HG02840 (cell line): ENCODE data around the gene SYT1.

Experiments used
- ATAC-seq: cut with Tn5 transposase; IDR thresholded peaks from one replicate; pipeline ENCODE4 v1.9.1; 2021; ENCODE audit warnings: mild to moderate bottlenecking, moderate library complexity, moderate number of reproducible peaks; ENCODE audit not compliant: unreplicated experiment, low FRiP score

The SYT1 gene

DNA sequence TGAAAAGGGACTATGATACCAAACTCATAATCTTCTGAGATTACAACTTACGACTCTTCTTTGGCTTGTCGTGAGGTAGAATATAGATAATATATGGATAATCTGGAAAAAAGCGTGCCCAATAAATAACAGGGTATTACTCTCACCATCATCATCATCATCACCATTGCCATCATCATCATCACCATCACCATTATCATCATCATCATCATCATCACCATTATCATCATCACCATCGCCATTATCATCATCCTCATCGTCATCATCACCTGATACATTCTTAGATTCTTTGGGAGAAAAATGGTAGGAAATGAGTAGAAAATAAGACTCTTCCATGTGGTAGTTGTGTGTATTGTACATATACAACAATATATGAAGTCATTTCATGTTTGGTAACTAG lies 259.8 kb downstream of the SYT1 start:
- no peak for ATAC-seq

DNA sequence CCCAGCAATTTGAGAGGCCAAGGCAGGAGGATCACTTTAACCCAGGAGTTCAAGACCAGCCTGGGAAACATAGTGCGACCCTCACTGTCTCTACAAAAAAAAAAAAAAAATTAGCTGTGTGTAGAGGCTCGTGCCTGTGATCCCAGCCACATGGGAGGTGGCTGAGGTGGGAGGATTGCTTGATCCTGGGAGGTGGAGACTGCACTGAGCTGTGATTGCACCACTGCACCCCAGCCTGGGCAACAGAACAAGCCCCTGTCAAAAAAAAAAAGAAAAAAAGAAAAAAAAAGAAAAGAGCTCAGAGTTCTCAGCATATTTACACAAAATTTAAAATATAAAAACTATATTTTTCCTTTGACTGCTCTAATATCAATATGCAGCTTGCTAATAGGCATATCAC lies 260.8 kb downstream of the SYT1 start:
- ATAC-seq = no peak

DNA sequence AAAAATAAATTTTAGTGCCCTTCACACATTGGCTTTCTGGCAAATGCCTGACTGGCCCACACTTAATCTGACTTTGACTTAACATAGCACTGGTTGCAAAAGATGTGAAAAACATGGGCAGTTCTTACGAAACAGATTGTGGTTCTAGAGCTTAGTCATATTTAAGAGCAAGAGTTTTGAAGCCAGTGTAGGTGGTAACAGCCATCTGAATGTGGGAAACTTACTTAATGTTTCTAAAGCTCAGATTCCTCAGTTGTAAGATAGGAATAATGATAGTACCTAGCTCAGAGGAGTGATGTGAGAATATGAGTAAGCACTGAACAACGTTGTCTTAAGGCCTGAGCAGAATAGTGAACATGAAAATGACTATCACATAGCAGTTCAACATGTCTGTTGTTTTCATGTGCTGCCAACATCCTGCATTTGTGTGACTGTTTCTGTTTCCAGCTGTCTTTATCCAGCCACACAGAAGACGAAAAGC lies 262.7 kb downstream of the SYT1 start:
- ATAC-seq = peak; percentile 96

DNA sequence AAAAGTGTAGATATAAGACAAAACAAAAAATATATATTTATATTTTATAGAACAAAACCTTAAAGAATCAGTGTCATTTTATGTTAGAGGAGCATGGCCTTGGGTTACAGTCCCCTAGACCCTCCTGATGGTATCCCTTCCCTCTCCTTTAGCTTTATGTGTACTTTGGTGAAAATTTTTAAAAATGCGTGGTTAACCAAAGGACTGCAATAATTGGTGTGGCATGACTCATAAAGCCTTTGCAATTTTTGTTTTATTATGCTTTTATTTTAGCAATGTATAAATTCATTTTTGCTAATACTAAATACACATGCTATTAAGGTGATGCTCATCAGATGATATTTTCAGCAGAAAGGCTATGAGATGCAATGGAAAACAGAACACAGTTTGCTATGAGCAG lies 264.4 kb downstream of the SYT1 start:
- ATAC-seq = no peak

DNA sequence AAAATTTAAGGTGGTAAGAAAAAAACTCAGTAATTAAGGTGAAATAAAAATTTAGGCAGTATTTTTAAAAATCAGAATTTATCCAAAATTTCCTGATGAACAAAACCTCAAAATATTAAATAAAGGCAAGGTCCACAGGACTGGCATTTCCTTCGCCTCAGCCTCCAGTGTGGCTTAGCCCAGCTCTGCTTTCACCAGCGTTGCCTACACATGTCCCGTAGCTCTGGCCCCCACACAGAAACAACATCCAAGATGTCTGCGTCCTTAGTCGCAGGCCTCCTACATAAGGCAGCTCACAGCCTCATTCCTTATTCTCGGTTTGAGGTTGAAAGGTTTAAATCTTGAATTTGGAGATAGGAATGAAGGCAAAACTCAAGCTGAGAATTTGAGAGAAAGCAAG lies 274.3 kb downstream of the SYT1 start:
- ATAC-seq = no peak

DNA sequence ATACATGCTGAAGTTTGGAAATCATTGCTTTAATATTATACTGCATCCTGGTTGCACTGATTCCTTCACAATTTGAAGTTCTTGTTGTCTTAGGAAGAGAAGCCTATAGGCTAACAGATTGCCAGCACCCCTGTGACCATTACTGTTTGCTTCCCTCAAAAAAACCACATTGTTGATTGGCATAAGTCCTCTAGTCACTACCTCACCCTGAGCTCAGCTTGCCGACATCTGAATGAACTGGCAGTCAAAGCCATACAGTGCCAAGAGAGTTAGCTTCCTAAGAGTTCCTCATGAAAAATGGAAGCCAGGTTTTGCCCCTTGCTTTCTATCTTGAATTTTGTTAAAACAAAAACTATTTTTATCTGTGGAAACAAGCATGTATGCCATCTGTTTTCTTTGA lies 276.1 kb downstream of the SYT1 start:
- ATAC-seq = no peak

DNA sequence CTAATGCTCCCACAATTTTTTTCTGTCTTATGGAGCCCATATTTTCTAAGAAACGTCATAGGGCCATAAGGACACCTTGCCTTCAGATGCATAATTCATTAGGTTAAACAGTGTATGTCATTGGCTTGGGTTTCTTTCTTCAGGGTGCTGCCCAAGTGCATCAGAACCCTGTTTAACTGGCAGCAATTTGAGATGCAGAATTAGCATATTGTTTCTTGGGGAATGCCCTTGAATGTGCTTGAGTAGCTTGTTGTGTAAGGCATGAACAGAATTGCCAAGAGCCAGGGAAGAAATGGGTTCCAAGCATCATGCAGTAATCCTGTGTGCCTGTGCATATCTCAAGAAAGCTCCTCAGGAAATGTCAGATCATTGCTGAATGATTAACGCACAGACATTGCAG lies 277.2 kb downstream of the SYT1 start:
- ATAC-seq = no peak

DNA sequence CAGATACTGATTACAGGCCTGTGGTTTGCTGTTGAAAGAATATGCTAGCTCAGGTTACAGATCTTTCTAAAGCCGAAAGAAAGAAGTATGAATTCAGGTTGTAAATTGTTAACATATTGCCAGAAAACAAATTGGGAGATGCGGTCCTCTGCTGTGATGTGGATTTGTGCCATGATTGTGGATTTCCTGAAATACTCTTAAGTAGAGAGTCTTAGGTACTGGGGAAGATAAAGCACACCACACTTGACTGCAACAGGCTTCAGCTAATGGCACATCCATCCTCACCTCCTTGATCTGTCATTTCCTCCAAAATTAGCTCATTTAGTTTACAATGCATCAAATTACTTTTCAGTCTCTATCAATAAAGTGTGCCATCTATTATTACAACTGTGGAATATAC lies 279.2 kb downstream of the SYT1 start:
- ATAC-seq = no peak

DNA sequence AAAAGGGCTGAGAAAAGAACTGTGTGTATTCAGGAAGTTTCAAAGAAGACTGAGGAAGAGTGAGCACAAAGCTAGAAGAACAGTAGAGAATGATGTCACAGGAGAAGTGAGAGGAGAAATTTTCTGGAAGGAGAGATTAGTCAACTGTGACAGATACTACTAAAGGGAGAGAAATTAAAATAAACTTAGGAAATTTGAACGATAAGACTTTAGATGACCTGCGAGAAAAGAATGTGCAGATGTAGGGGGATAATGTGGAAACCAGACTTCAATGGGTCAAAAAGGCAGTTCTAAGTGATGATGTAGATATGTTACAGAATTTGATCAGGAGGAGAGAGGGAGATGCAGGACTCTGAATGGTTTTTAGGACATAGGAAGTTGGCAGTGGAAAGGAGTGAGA lies 287.4 kb downstream of the SYT1 start:
- ATAC-seq = no peak

DNA sequence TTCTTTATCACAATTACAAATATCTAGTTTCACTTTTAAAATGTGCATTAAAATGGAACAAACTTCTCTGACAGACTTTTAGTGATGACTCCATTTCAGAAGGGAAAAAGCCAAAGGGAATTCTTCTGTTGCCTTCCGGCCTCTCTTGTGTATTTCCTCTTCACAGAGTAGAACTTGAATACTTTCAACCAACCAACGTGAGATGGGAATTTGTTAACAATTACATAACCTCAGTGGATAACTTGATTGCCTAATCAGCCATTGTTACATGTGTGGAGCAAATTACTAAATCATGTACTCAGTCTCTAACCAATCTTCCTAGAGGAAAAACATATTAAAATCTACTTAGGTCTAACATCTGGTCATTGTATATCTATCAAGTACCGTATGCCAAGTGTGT lies 291.1 kb downstream of the SYT1 start:
- no peak for ATAC-seq

DNA sequence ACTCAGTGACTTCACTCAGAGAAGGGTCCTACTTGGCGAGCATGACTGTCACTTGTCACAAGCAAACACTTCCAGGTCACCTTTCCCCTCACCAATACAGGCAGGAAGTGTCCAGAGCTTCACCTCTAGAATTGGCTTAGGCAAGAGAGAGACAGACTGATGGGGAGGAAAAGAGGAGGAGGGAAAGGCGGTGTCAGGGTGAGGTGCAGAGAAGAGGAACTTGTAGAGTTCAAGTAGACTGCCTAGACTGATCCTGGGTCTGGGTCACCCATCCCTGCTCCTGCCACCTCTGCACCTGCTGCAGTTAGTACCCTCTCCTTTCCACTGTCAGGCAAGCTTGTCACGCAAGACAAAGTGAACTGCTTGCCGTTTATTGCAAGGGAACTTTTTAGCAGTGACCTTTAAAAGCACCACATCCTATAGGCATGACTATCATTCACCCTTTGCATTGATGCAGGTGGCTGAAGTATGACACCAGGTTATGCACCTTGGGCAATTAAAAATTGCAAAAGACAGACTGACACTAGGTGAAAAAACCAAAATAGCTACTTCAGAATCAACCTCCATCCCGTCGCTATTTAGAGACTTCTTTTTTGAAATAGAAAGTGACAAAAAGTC lies 292.4 kb downstream of the SYT1 start:
- no peak for ATAC-seq

DNA sequence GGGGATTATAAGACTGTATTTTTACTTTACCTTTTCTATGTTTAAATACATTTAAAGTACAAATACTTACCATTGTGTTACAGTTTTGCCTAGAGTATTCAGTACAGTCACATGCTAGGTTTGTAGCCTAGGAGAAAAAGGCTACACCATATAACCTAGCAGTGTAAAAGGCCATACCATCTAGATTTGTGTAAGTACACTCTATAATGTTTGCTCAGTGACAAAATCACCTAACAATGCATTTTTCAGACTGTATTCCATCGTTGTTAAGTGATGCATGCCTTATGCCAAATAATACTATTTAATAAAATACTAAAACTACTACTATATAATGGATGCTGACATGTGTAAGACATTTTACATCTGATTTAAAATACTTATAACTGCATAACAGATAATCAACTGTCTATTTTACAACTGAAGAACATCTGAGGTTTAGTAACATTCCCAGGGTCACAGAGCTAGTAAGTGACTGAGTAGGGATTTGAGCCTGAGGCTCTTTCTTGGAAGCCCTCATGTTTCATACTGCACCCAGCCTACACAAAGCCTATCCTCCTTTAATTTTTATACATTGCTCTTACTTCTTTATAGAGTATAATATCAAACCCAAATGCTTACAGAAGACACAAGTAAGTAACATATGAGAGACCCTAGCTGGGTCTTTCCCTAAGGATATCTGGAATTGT lies 296.8 kb downstream of the SYT1 start:
- ATAC-seq = no peak

DNA sequence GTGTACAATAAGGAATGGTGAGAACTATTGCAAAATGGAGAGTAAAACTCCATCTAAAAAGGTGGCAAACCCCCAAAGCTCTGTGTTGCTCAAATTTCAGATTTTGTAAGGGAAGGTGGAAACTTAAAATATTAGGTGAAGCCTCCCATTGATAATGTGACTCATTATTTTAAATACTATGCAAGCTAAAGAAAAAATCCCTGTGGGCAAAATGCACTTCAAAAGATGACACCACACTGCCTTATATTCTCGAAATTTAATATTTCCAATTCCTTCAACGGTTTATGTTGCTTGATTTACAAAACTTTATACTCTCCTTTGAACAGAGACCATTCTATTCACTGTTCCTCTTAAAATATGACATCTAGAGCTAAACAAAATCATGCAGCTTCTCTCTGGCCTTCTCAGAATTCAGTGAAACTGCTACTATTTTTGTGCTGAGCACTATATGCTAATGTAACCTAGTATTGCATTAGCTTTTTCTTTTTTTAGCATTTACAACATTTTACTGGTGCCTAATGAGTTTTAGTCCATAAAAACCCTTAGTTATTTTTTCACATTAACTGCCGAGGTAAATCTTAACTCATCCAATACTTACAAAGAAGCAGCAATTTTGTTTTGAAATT lies 297.7 kb downstream of the SYT1 start:
- no peak for ATAC-seq

DNA sequence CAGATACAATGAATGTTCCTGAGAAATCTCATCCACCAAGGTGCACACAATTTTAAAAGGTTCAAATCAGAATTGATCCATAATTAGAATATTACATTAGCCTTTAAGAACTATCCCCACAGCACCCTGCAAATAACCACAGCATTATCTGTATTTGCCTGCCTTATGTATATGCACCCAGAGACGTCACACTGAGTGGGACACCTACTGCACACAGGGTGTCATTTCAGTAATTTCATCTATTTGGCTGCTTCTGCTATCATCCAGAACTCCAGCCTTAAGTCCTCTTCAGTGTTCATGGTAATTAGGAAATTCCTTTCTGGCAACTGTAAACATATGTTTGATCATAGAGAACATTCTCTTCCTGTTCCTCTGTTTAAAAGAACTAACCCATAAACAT lies 298.4 kb downstream of the SYT1 start:
- ATAC-seq = no peak

DNA sequence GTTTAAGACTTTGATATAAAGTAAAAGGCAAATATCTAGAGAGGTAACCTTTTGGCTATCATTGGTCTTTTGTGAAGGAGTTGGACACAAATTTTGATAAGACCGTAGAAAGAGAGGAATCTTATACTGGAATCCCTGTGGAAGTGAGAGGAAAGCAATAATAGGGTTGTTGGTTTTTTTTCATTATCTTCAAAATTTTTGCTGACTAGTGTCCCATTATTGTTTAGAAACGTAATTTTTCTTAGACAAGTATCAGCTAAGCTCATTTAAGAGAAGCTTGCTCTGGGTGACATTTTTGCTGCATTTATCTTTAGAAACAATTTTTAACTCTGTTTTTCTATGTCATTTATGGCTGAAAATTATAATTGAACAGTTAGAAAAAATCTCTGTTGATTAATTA lies 300.3 kb downstream of the SYT1 start:
- no peak for ATAC-seq

DNA sequence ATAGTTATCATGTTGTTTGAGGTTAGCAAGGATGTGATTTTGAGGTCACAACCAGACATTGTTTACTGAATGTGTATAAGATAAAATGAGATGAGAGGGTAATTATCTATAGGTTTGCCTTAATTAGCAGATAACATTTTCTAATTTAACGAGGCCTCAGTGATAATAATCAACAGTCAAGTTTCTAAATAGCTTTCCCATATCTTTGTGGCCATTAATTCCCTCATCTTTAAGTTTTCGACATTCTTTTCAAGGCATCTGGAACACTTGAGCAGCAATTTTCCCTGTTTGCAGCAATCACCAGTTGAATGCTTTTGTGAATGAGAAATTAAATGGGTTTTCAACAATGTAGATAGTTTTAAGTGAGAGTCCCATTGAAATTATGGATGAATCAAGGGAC lies 304.1 kb downstream of the SYT1 start:
- no peak for ATAC-seq

DNA sequence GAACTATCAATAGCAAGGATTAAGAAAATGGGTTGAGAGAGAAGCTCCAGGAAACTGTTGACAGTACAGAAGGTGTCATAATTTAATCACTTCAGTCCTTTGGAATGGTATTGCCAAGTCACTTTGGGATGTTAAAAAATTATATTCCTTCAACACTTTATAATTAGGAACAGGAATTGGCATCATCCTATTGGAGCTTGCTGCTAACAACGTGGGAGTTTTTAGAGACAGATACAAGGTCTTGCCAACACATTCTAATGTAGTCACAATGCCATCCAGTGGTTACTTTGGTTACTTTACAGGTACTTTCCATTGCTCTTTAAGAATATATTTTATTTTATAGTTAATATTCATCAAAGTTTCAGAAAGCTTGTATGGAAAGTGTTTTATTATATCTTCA lies 310.1 kb downstream of the SYT1 start:
- no peak for ATAC-seq

DNA sequence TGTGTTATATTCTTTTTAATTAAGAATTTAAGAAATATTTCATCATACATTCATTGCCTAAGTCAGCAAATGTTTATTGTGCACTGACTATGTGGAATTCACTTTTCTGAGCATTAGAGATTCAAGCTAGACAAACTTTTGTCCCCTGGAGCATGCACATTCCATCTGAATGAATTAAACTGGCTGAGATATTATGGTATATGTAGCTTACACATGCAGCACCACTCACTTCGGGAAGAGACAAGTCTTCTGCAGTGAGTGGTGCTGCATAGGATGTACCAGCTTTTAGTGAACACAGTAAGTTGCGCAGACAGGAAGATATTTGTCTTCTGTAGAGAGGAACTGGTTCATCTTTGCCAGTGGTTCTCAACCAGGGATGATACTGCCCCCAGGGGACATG lies 318.4 kb downstream of the SYT1 start:
- ATAC-seq = no peak

DNA sequence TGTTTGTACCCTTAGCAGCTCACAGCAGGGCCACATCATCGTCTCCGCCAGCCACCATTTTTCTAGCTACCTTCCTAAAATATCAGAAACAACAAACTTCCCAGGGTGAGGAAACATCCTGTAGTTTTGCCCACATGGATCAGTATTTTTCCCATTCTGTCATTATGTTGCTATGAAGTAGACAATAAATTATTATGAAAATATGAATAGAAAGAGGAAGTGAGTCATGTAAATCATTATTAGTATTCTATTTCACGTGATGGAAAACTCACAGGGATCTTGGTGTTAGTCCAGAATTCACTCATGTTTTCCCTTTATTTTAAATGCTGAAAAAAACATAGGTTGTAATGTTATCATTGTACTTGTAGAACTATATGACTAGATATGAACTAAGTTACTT lies 319.4 kb downstream of the SYT1 start:
- ATAC-seq = no peak

DNA sequence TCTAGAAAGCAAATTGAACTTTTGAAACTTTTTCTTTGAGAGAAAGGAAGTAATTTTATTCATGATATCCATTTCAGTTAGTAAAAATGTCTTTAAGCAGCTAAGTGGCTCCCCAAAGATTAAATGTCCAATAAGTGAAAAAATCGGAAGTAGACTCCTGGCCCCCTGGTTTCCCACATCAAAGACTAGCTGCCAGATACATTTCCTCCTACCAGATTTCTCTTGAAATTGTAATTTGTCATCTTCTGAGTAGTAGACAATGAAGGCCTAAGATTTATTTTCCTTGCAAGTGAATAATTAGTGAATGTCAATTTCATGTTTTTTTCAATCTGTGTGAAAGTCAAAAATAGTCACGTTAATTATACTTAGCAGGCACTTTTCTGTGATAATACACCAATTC lies 321.9 kb downstream of the SYT1 start:
- no peak for ATAC-seq

DNA sequence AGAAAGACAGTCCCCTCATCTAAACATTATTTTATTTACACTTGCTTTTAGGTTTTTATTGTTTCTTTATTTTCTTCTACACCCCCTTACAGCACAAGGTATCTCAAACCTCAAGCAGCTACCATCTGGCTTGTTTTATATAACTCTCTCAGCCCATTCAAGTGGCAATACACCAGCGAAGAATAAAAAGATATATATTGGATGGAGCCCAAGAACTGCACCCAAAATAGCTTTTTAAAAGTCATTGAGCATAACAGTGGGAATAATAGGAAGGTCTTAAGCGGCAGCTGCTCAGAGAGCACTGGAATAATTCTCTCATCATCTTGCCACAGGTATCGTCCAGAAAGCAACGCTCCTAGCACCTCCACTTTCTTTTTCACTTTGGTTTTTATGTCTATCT lies 322.5 kb downstream of the SYT1 start:
- ATAC-seq = no peak

DNA sequence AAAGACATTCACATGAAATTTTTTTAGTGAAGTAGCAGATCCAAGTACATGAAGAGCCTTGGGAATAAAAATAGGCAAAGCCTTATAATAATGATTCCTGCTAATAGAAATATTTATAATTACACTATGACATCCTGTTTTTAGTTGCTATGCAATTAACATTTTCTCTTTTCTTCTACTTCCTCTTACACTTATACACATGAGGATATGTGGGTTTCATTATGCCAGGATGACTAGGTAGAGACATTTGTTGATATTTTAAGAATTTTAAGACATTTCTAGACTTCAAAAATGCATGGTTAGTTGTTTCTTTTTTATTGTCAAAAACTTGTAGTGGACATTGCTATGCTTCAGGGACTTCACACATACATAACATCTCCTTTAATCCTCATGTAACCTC lies 326.8 kb downstream of the SYT1 start:
- ATAC-seq = no peak
